Natural killer cell (primary cell): ENCODE data around the gene SPECC1L. TPM values are rescaled to one million over a fixed set of nuclear protein-coding genes. Genes with fewer than 3 reads are reported as not detected.
"Not testable (repeated sequence)": the region's sequence is repeated elsewhere in the genome, so short reads cannot be mapped to it uniquely, and the experiment has no call there.

Source experiments
- ATAC-seq, 3 donors: fragments of 150-1000 bp in 2 of 3; fragments of 200-7000 bp in 1 of 3; cut with Tn5 transposase; 1 replicate in 1 of 3; 2 replicates in 2 of 3; pipeline ENCODE4 v1.10.0; 2021; ENCODE audit warnings: mild to moderate bottlenecking in 2 of 3, moderate library complexity in 2 of 3
- DNase-seq, 2 donors: peaks; one replicate each; pipeline versions ENCODE4 v3.0.0 to v3.0.0-alpha.2; 2013 to 2021; ENCODE audit warnings: mixed read lengths in 1 of 2
- H3K27ac ChIP-seq: one replicate; pipeline ENCODE4 v1.5.1; 2013; ENCODE audit warnings: mild to moderate bottlenecking, low read length
- H3K27me3 ChIP-seq: one replicate; pipeline ENCODE4 v1.6.1; 2013; ENCODE audit warnings: low read length; ENCODE audit not compliant: control insufficient read depth, insufficient read depth
- H3K36me3 ChIP-seq: one replicate; pipeline ENCODE4 v1.6.1; 2013; ENCODE audit warnings: low read length; ENCODE audit not compliant: control insufficient read depth, insufficient read depth
- H3K4me1 ChIP-seq: one replicate; pipeline ENCODE4 v1.6.1; 2013; ENCODE audit warnings: low read length; ENCODE audit not compliant: control insufficient read depth, insufficient read depth
- H3K4me3 ChIP-seq: one replicate; pipeline ENCODE4 v1.5.1; 2013; ENCODE audit warnings: low read length
- H3K9me3 ChIP-seq: one replicate; pipeline ENCODE4 v1.6.1; 2013; ENCODE audit warnings: low read length; ENCODE audit not compliant: control insufficient read depth, insufficient read depth
- H3K27ac Mint-ChIP-seq, 2 donors: one replicate each; pipeline ENCODE4 v1.8.0; 2022; ENCODE audit warnings: mild to moderate bottlenecking in 2 of 2, mixed read lengths in 2 of 2, moderate library complexity in 1 of 2
- H3K27me3 Mint-ChIP-seq, 2 donors: one replicate each; pipeline ENCODE4 v1.8.0; 2022; ENCODE audit warnings: low read depth in 2 of 2, mixed read lengths in 2 of 2
- H3K36me3 Mint-ChIP-seq: one replicate; pipeline ENCODE4 v1.8.0; 2022; ENCODE audit warnings: mixed read lengths
- H3K4me1 Mint-ChIP-seq, 2 donors: one replicate each; pipeline ENCODE4 v1.8.0; 2022; ENCODE audit warnings: mixed read lengths in 2 of 2
- H3K4me3 Mint-ChIP-seq: one replicate; pipeline ENCODE4 v1.8.0; 2022; ENCODE audit warnings: mild to moderate bottlenecking, moderate library complexity, mixed read lengths
- H3K9me3 Mint-ChIP-seq, 2 donors: one replicate each; pipeline ENCODE4 v1.8.0; 2022; ENCODE audit warnings: mixed read lengths in 2 of 2
- CTCF ChIP-seq: fragments of 200-600 bp; IDR thresholded peaks from one replicate; pipeline ENCODE4 v1.8.0; 2022; ENCODE audit warnings: antibody characterized with exemption
- WGBS: methylation state at CpG from one replicate; pipeline ENCODE4 v1.1.7; 2013; ENCODE audit warnings: missing lambda C conversion rate; ENCODE audit not compliant: insufficient coverage; 5-methylcytosine and 5-hydroxymethylcytosine counted together
- intact Hi-C: fragments of 100-400 bp; cut with micrococcal nuclease; formaldehyde crosslinking; loops from one replicate; pipeline ENCODE4 v1.14.2; 2022
- total RNA-seq, 4 donors: library from RNA; stranded (reverse); fragments of 120-200 nt in 1 of 4; gene quantifications; one replicate each; pipeline versions ENCODE4 v1.2.3 to v1.2.4, GENCODE V29; 2013 to 2022

SPECC1L gene
- total RNA-seq, 3 donors from 2014 or later (not counting 1 experiment from before 2014, with no cell fraction given): 46.1 to 52.9 (median 48.5) TPM

- H3K27ac Mint-ChIP-seq: no peak overlapping the region
- DNase-seq (peak in 1 of 2 donors; percentile 66), ATAC-seq (peak; percentile 48 to 82 (median 75))
- peak; percentile 47 for TF ChIP-seq CTCF
- Histone ChIP-seq H3K27ac (no peak overlapping the region), H3K4me1 (peaks cover 17% of the 10 kb centered on the region), H3K9me3 (no peaks in the 10 kb centered on the region), H3K36me3 (no peaks in the 10 kb centered on the region), H3K27me3 (no peaks in the 10 kb centered on the region), H3K4me3 (no peak overlapping the region)
- H3K36me3 Mint-ChIP-seq: no peaks in the 10 kb centered on the region
- H3K9me3 Mint-ChIP-seq: no peaks in the 10 kb centered on the region
- no peak overlapping the region for H3K4me3 Mint-ChIP-seq
- 60% methylated on average over 23 of the region's 23 CpGs for WGBS
- no peaks in the 10 kb centered on the region for H3K27me3 Mint-ChIP-seq
- intact Hi-C loops: no loop called here
- H3K4me1 Mint-ChIP-seq: peaks cover 7 to 17% of the 10 kb centered on the region in 2 donors
Measured at GRCh38 chr22:24247564-24248344, 22.9 kb upstream of the SPECC1L start.

GRCh38 chr22:24248611-24249010 is 22.0 kb upstream of the SPECC1L start:
- intact Hi-C loops: not testable (repeated sequence)

GRCh38 chr22:24249413-24249812 is 21.2 kb upstream of the SPECC1L start:
- H3K27ac ChIP-seq, H3K4me1 ChIP-seq, H3K36me3 Mint-ChIP-seq, H3K4me3 ChIP-seq, H3K9me3 Mint-ChIP-seq, H3K9me3 ChIP-seq, H3K4me1 Mint-ChIP-seq, H3K27me3 ChIP-seq, H3K27me3 Mint-ChIP-seq, H3K36me3 ChIP-seq, intact Hi-C loops, ATAC-seq, H3K27ac Mint-ChIP-seq, H3K4me3 Mint-ChIP-seq, DNase-seq: not testable (repeated sequence)
- WGBS: 100% methylated on average over 1 of the region's 8 CpGs

More at GRCh38 chr22:24248611-24249010, 22.0 kb upstream of the SPECC1L start:
- H3K27ac ChIP-seq, H3K27me3 Mint-ChIP-seq, H3K27ac Mint-ChIP-seq, H3K4me3 Mint-ChIP-seq, ATAC-seq, H3K4me3 ChIP-seq, H3K4me1 Mint-ChIP-seq, H3K27me3 ChIP-seq, H3K36me3 ChIP-seq, H3K36me3 Mint-ChIP-seq, H3K9me3 ChIP-seq, DNase-seq, H3K9me3 Mint-ChIP-seq, H3K4me1 ChIP-seq: not testable (repeated sequence)
- WGBS: 91% methylated on average over 7 of the region's 15 CpGs

- H3K4me3 ChIP-seq, H3K27ac Mint-ChIP-seq, ATAC-seq, H3K27ac ChIP-seq, H3K4me3 Mint-ChIP-seq, H3K27me3 ChIP-seq, H3K36me3 Mint-ChIP-seq, intact Hi-C loops, DNase-seq, H3K36me3 ChIP-seq, H3K9me3 Mint-ChIP-seq, H3K27me3 Mint-ChIP-seq, H3K9me3 ChIP-seq, H3K4me1 Mint-ChIP-seq, H3K4me1 ChIP-seq: not testable (repeated sequence)
- no CpG with 5 or more reads among the region's 28 CpGs for WGBS
Measured at GRCh38 chr22:24251286-24251685, 19.3 kb upstream of the SPECC1L start.

GRCh38 chr22:24253126-24253525 is 17.5 kb upstream of the SPECC1L start:
- DNase-seq, H3K4me1 ChIP-seq, intact Hi-C loops, H3K9me3 Mint-ChIP-seq, H3K27me3 Mint-ChIP-seq, H3K4me3 ChIP-seq, H3K4me3 Mint-ChIP-seq, ATAC-seq, H3K27me3 ChIP-seq, H3K9me3 ChIP-seq, H3K27ac Mint-ChIP-seq, H3K27ac ChIP-seq, H3K4me1 Mint-ChIP-seq, H3K36me3 Mint-ChIP-seq, H3K36me3 ChIP-seq: not testable (repeated sequence)
- 96% methylated on average over 12 of the region's 12 CpGs for WGBS

- H3K9me3 Mint-ChIP-seq, H3K27me3 ChIP-seq, H3K4me1 ChIP-seq, DNase-seq, intact Hi-C loops, H3K27me3 Mint-ChIP-seq, H3K4me3 ChIP-seq, H3K27ac Mint-ChIP-seq, H3K4me3 Mint-ChIP-seq, H3K36me3 ChIP-seq, H3K9me3 ChIP-seq, H3K4me1 Mint-ChIP-seq, H3K36me3 Mint-ChIP-seq, H3K27ac ChIP-seq, ATAC-seq: not testable (repeated sequence)
- WGBS: 86% methylated on average over 7 of the region's 13 CpGs
Measured at GRCh38 chr22:24256136-24256535, 14.5 kb upstream of the SPECC1L start.

GRCh38 chr22:24256736-24257135 is 13.9 kb upstream of the SPECC1L start:
- H3K27me3 Mint-ChIP-seq, H3K9me3 ChIP-seq, H3K27ac ChIP-seq, H3K4me1 ChIP-seq, H3K4me3 Mint-ChIP-seq, H3K4me1 Mint-ChIP-seq, DNase-seq, ATAC-seq, H3K9me3 Mint-ChIP-seq, intact Hi-C loops, H3K36me3 Mint-ChIP-seq, H3K27ac Mint-ChIP-seq, H3K27me3 ChIP-seq, H3K36me3 ChIP-seq, H3K4me3 ChIP-seq: not testable (repeated sequence)
- 93% methylated on average over 5 of the region's 7 CpGs for WGBS
